C4-2B (cell line): ENCODE results near the gene MRAP2.

Source experiments
- ZFX ChIP-seq: fragments of 450-650 bp; IDR thresholded peaks from 2 replicates; pipeline ENCODE4 v1.6.1; 2017
- TF ChIP-seq, protein P1 (sequence below): fragments of 450-650 bp; conservative IDR thresholded peaks from 2 replicates; pipeline ENCODE4 v1.5.1; 2017; ENCODE audit warnings: mild to moderate bottlenecking

DNA sequence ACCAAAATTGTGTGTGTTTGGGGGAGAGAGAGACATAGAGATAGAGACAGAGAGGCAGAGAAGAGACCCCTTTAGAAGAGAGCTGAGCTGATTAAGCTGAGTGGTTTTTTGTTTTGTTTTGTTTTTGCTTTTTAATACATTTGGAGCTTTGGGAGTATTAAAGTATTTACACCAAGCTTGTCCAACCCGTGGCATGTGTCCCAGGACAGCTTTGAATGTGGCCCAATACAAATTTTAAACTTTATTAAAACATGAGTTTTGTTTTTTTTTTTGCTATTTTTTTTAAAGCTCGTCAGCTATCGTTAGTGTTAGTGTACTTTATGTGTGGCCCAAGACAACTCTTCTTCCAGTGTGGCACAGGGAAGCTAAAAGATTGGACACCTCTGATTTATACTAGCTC is 56.0 kb downstream of the MRAP2 start:
- TF ChIP-seq, protein P1, sequence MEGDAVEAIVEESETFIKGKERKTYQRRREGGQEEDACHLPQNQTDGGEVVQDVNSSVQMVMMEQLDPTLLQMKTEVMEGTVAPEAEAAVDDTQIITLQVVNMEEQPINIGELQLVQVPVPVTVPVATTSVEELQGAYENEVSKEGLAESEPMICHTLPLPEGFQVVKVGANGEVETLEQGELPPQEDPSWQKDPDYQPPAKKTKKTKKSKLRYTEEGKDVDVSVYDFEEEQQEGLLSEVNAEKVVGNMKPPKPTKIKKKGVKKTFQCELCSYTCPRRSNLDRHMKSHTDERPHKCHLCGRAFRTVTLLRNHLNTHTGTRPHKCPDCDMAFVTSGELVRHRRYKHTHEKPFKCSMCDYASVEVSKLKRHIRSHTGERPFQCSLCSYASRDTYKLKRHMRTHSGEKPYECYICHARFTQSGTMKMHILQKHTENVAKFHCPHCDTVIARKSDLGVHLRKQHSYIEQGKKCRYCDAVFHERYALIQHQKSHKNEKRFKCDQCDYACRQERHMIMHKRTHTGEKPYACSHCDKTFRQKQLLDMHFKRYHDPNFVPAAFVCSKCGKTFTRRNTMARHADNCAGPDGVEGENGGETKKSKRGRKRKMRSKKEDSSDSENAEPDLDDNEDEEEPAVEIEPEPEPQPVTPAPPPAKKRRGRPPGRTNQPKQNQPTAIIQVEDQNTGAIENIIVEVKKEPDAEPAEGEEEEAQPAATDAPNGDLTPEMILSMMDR: no peak
- no peak for TF ChIP-seq ZFX
